Measurements from ENCODE around the gene SPPL2A. TPM values are rescaled to one million over a fixed set of nuclear protein-coding genes. Genes with fewer than 3 reads are reported as not detected.

SPPL2A gene, protein sequence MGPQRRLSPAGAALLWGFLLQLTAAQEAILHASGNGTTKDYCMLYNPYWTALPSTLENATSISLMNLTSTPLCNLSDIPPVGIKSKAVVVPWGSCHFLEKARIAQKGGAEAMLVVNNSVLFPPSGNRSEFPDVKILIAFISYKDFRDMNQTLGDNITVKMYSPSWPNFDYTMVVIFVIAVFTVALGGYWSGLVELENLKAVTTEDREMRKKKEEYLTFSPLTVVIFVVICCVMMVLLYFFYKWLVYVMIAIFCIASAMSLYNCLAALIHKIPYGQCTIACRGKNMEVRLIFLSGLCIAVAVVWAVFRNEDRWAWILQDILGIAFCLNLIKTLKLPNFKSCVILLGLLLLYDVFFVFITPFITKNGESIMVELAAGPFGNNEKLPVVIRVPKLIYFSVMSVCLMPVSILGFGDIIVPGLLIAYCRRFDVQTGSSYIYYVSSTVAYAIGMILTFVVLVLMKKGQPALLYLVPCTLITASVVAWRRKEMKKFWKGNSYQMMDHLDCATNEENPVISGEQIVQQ
- 70.1 to 104 TPM (median 93.9 TPM) in 5 replicates for total RNA-seq (2022; extraction: Qiagen RNA extraction; ENCODE audit: low read depth)

DNA sequence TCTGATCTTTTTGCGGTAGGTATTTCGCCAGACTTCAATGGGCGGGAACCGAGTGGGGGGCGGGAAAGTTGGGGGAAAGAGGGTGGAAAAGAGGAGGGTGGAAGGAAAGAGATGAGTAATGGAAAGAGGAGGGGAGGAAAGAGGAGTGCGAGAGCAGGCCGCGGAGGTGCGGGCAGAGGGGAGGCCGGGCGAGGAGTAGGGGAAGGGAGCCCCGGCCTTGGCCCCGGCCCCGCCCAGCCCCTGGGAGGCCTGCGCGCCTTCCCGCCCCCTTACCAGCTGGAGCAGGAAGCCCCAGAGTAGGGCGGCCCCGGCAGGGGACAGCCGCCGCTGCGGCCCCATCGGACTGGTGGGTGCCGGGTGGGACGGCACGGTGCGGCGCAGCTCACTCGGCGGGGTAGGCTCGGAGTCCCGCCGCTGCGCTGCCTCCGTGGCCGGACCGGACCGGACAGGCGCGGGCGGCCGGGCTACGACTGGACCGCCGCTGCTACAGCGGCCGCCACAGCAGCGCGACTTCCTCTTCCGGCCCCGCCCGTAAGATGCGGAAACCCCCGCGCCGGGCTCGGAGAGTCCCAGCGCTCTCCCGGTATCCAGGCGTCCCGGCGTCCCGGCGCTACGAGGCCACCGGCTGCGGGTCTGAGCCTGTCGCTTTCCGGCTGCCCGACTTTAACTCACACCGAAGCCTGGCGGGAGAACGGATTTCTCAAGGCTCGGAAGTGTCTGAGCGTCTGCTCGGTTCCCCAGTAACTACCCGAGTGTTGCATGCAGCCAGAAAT, at the start of gene SPPL2A:
Gene SPPL2A (minus strand): TSS at position 512 of the 773 bp plus-strand sequence. CDS start 173 bp downstream, at position 339.

DNA sequence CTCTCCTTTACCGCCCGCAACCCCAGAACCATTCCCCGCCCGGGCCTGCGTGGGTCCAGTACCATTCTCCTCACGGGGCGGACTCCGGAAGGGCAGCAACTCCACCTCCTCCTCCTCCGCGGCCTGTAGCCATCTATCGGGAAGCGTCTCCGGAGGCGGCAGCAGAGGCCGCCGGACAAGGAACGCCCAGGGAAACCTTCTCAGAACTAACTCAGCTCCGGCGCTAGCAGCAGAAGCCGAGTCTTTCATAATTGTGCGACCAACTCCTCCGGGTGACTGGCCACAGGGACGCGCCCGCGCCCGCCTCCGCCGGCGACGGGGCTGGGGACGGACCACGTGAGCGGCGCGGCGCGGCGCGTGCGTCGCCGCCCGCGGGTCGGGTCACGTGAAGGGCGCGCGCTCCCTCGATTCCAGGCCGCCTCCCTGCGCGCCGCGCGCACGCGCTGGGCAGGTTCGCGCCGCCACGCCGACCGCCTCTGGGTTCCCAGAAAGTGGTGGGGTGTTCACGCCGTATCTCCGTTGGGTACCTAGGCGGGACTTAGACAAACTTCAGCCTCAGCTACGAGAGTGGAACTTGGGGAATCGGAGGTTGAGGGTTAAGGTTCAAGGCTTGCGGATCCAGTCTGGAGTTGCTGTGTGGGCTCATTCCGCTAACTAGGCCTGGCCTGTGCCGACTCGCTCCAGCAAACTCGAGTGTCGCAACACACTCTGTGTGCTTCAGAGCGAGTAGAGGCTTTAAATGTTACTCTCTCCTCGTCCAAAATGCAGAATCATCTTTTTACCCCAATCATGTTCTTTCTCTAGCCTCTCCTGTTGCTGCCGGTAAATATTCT, 78.8 kb downstream of the SPPL2A start, which contains the start of gene TRPM7:
Gene TRPM7 (minus strand): TSS at position 329 of the 833 bp plus-strand sequence. CDS start 264 bp downstream, at position 65.

Other genes with a start within 250 kb of the SPPL2A start
- gene USP50, start 219.0 kb downstream of the SPPL2A start, total RNA-seq (2022; extraction: Qiagen RNA extraction; ENCODE audit: low read depth) = not detected in 5 replicates
- 17.1 to 25.5 TPM (median 24.9 TPM) in 5 replicates for gene TRPM7, start 78.9 kb downstream of the SPPL2A start, total RNA-seq (2022; extraction: Qiagen RNA extraction; ENCODE audit: low read depth)
- 5.1 to 10.0 TPM (median 9.7 TPM) in 5 replicates for gene AP4E1, start 143.0 kb upstream of the SPPL2A start, total RNA-seq (2022; extraction: Qiagen RNA extraction; ENCODE audit: low read depth)